SH-SY5Y (cell line): Measurements from ENCODE around the gene DYNC1LI2.

Experiments
- GATA2 ChIP-seq: IDR thresholded peaks from 2 replicates; pipeline ENCODE4 v1.6.1; 2011; ENCODE audit warnings: mild to moderate bottlenecking, low read depth, low read length
- GATA3 ChIP-seq: IDR thresholded peaks from 2 replicates; pipeline ENCODE4 v1.6.1; 2011; ENCODE audit warnings: low read depth, mild to moderate bottlenecking, low read length, moderate library complexity

- TF ChIP-seq GATA2 (no peak), GATA3 (no peak)
Observed at GRCh38 chr16:66751053-66751302, 431 bp downstream of the DYNC1LI2 start.
